Activated naive CD8-positive, alpha-beta T cell treated with anti-CD3 and anti-CD28 coated beads, Interleukin-2, amount 10 ng/mL, durations not matched to agents 7 days and 5 days (primary cell): ENCODE results near the gene SPDYE2B. TPM values are rescaled to one million over a fixed set of nuclear protein-coding genes. Genes with fewer than 3 reads are reported as not detected.
"Not testable (repeated sequence)": the region's sequence is repeated elsewhere in the genome, so short reads cannot be mapped to it uniquely, and the experiment has no call there.

Experiments
- ATAC-seq: fragments of 150-1000 bp; cut with Tn5 transposase; one replicate; pipeline ENCODE4 v1.10.0; 2021; ENCODE audit warnings: low read depth, moderate library complexity
- POLR2A ChIA-PET: fragments of 350-600 bp; sonication (Branson Sonifier 250); formaldehyde crosslinking; loops from one replicate; lab custom pipeline; 2021; ENCODE audit warnings: antibody characterized with exemption; lab: Charles Lee
- DNase-seq: peaks from one replicate; pipeline ENCODE4 v3.0.0; 2021
- H3K27ac Mint-ChIP-seq: one replicate; pipeline ENCODE4 v1.8.0; 2022; ENCODE audit warnings: mild to moderate bottlenecking, mixed read lengths
- H3K27me3 Mint-ChIP-seq: one replicate; pipeline ENCODE4 v1.8.0; 2022; ENCODE audit warnings: mild to moderate bottlenecking, moderate library complexity, mixed read lengths
- H3K36me3 Mint-ChIP-seq: one replicate; pipeline ENCODE4 v1.8.0; 2021; ENCODE audit warnings: mild to moderate bottlenecking, mixed read lengths
- H3K4me1 Mint-ChIP-seq: one replicate; pipeline ENCODE4 v1.8.0; 2021; ENCODE audit warnings: mixed read lengths
- H3K4me3 Mint-ChIP-seq: one replicate; pipeline ENCODE4 v1.8.0; 2022; ENCODE audit warnings: mild to moderate bottlenecking, moderate library complexity, mixed read lengths
- H3K9me3 Mint-ChIP-seq: one replicate; pipeline ENCODE4 v1.8.0; 2021; ENCODE audit warnings: mixed read lengths
- total RNA-seq, 2 experiments: library from RNA; stranded (reverse); gene quantifications; one replicate each; pipeline ENCODE4 v1.2.3, GENCODE V29; 2021

Gene SPDYE2B
- total RNA-seq, 2 experiments from 2014 or later = not detected

GRCh38 chr7:102698962-102699750 is 49.0 kb downstream of the SPDYE2B start:
- ATAC-seq, H3K27ac Mint-ChIP-seq, DNase-seq, H3K4me1 Mint-ChIP-seq, H3K36me3 Mint-ChIP-seq, POLR2A ChIA-PET, H3K9me3 Mint-ChIP-seq, H3K4me3 Mint-ChIP-seq: not testable (repeated sequence)
- H3K27me3 Mint-ChIP-seq = peaks cover 25% of the 10 kb centered on the region

Other genes starting within 250 kb of the SPDYE2B start
- gene ORAI2, start 216.7 kb upstream of the SPDYE2B start, total RNA-seq = 10 to 100 TPM; 51.9 to 58.3 TPM
- 10 to 100 TPM; 12.5 to 14.0 TPM for gene ALKBH4, start 185.5 kb upstream of the SPDYE2B start, total RNA-seq
- gene LRWD1, start 185.3 kb upstream of the SPDYE2B start, total RNA-seq = 10 to 100 TPM; 14.7 to 15.8 TPM
- 10 to 100 TPM; 48.3 to 53.6 TPM for gene POLR2J, start 171.4 kb upstream of the SPDYE2B start, total RNA-seq
- 10 to 100 TPM; 16.2 to 18.0 TPM for gene RASA4B, start 132.5 kb upstream of the SPDYE2B start, total RNA-seq
- gene UPK3BL2, start 106.6 kb upstream of the SPDYE2B start, total RNA-seq = 10 to 100 TPM; 20.5 to 20.7 TPM
- gene SPDYE2, start 99.1 kb upstream of the SPDYE2B start, total RNA-seq = under 1 TPM in 1 of 2 experiments, not detected in 1; 0.28 TPM
- gene POLR2J3, start 77.7 kb upstream of the SPDYE2B start, total RNA-seq = 10 to 100 TPM; 49.0 to 57.2 TPM
- 10 to 100 TPM; 40.5 to 43.2 TPM for gene RASA4, start 33.6 kb upstream of the SPDYE2B start, total RNA-seq
- gene UPK3BL1, start 7.5 kb upstream of the SPDYE2B start, total RNA-seq = 10 to 100 TPM; 41.8 to 44.5 TPM
- gene POLR2J2, start 21.3 kb downstream of the SPDYE2B start, total RNA-seq = 10 to 100 TPM; 19.0 to 20.8 TPM
- 1 to 10 TPM; 9.8 to 9.9 TPM for gene FAM185A, start 98.7 kb downstream of the SPDYE2B start, total RNA-seq